Pancreas (tissue), 10 donors: ENCODE data around the gene UVRAG. TPM values are rescaled to one million over a fixed set of nuclear protein-coding genes. Genes with fewer than 3 reads are reported as not detected.

Experiments used
- ATAC-seq, 4 donors: fragments of 200-7000 bp; cut with Tn5 transposase; one replicate each; pipeline versions ENCODE4 v1.8.0 to v1.9.1; 2020; ENCODE audit warnings: mild to moderate bottlenecking in 4 of 4, moderate library complexity in 4 of 4
- DNase-seq, 6 donors: peaks; one replicate each; pipeline ENCODE4 v3.0.0-alpha.2; 2020
- FAIRE-seq: peaks from 2 replicates; lab custom pipeline; 2012; peaks lifted over from hg19 to GRCh38; lab: Jason Lieb, UNC
- H3K27ac ChIP-seq, 4 donors: fragments of 200-600 bp; sonication (generic); 1 replicate in 3 of 4; 2 replicates in 1 of 4; pipeline versions ENCODE4 v1.5.0 to v1.8.0; 2020
- H3K27me3 ChIP-seq, 4 donors: fragments of 200-600 bp; one replicate each; pipeline ENCODE4 v1.8.0; 2021
- H3K36me3 ChIP-seq, 3 donors: fragments of 200-600 bp; sonication (generic) in 1 of 3; one replicate each; pipeline versions ENCODE4 v1.5.0 to v1.8.0; 2020 to 2021
- H3K4me1 ChIP-seq, 3 donors: fragments of 200-600 bp; one replicate each; pipeline ENCODE4 v1.8.0; 2021
- H3K4me3 ChIP-seq, 4 donors: fragments of 200-600 bp; sonication (generic) in 2 of 4; one replicate each; pipeline versions ENCODE4 v1.5.0 to v1.8.0; 2020 to 2021
- H3K9me3 ChIP-seq, 4 donors: fragments of 200-600 bp; one replicate each; pipeline ENCODE4 v1.8.0; 2021
- WGBS, 2 donors: extraction: QIAGEN DNeasy Blood & Tissue Kit; methylation state at CpG; one replicate each; pipeline ENCODE4 v1.1.7; 2013; 5-methylcytosine and 5-hydroxymethylcytosine counted together
- intact Hi-C, 3 donors: fragments of 100-400 bp; cut with DNase I; formaldehyde crosslinking; loops; one replicate each; pipeline versions ENCODE4 v1.11.1 to v1.14.2; 2022
- polyA plus RNA-seq, 2 donors: library from polyadenylated mRNA; stranded (reverse); fragments of 200-250 nt; gene quantifications; one replicate each; pipeline ENCODE4 v1.2.3, GENCODE V29; 2013
- total RNA-seq, 6 donors: library from RNA; stranded (reverse); fragmentation: NEBNext Ultra II Directional in 4 of 6; extraction: Animal tissue kit (Norgen Biotek cat#: 25700) in 4 of 6; gene quantifications; one replicate each; pipeline versions ENCODE4 v1.2.1 to v1.2.4, GENCODE V29; 2021 to 2023
- TF ChIP-seq, protein P1 (sequence below), 4 donors: fragments of 200-600 bp; sonication (generic) in 3 of 4; IDR thresholded peaks; one replicate each; pipeline versions ENCODE4 v1.5.0 to v1.8.0; 2021; ENCODE audit warnings: antibody characterized with exemption in 4 of 4
- donor health status: healthy with polysubstance abuse.
- donor health status: DM: no; HTN: no; CAD: no; lungs with moderate emphysema.
- donor health status: DM: no; HTN: no; CAD: no.
- donor health status: control.
- donor health status: control.
- donor health status: Bipolar disorder and iron deficiency.
- donor health status: DM: yes; HTN: yes; CAD: no.
- donor health status: DM: no; HTN: no; CAD: no.
- donor health status: DM: no; HTN: no; CAD: no.
- donor health status: DM: yes; HTN: yes; CAD: no.

UVRAG gene
- total and polyA plus RNA-seq, 8 donors = 3.3 to 17.2 (median 7.6) TPM

DNA sequence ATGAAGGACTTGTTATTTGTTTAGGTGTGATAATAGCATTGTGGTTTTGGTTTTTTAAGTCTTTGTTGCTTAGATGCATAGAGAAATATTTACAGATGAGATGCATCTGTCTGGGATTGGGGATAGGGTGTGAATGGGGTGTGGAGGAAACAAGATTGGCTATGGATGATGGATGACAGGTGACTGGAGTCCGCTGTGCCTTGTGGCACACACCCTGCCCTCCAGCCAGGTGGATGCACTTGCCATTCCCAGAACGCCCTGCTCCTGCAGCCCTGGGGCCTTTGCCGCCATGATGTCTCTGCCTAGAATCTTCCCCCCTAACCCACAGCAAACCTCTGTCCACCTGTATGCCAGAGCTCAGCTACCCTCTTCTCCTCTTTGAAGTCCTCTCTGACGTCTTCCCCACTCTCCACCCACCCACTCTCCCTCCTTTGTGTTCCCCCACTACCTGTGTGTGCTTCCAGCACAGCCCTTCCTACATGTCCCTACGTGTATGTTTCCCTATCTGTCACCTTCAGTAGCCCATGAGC is 336.6 kb downstream of the UVRAG start:
- H3K4me1 ChIP-seq = peaks cover 0 to 14% (median 5%) of the 10 kb centered on the region in 3 donors
- TF ChIP-seq, protein P1, sequence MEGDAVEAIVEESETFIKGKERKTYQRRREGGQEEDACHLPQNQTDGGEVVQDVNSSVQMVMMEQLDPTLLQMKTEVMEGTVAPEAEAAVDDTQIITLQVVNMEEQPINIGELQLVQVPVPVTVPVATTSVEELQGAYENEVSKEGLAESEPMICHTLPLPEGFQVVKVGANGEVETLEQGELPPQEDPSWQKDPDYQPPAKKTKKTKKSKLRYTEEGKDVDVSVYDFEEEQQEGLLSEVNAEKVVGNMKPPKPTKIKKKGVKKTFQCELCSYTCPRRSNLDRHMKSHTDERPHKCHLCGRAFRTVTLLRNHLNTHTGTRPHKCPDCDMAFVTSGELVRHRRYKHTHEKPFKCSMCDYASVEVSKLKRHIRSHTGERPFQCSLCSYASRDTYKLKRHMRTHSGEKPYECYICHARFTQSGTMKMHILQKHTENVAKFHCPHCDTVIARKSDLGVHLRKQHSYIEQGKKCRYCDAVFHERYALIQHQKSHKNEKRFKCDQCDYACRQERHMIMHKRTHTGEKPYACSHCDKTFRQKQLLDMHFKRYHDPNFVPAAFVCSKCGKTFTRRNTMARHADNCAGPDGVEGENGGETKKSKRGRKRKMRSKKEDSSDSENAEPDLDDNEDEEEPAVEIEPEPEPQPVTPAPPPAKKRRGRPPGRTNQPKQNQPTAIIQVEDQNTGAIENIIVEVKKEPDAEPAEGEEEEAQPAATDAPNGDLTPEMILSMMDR (IDR thresholded peaks at IDR 0.05) = no peak
- FAIRE-seq (no peak), DNase-seq (peak in 1 of 6 donors; percentile 46), ATAC-seq (no peak)
- no peaks in the 10 kb centered on the region for H3K27me3 ChIP-seq
- H3K4me3 ChIP-seq = peak overlapping the region in 1 of 4 donors; percentile 39
- WGBS, 2 donors = 60 to 70% methylated on average over 5 of the region's 5 CpGs
- H3K36me3 ChIP-seq = no peaks in the 10 kb centered on the region
- intact Hi-C loops = loop anchor here in 1 of 3 donors (10.0 kb wide), 1 partner anchor 257 kb away; no protein-coding TSS in a partner anchor
- H3K9me3 ChIP-seq = no peaks in the 10 kb centered on the region
- peak overlapping the region in 1 of 4 donors; percentile 30 for H3K27ac ChIP-seq

DNA sequence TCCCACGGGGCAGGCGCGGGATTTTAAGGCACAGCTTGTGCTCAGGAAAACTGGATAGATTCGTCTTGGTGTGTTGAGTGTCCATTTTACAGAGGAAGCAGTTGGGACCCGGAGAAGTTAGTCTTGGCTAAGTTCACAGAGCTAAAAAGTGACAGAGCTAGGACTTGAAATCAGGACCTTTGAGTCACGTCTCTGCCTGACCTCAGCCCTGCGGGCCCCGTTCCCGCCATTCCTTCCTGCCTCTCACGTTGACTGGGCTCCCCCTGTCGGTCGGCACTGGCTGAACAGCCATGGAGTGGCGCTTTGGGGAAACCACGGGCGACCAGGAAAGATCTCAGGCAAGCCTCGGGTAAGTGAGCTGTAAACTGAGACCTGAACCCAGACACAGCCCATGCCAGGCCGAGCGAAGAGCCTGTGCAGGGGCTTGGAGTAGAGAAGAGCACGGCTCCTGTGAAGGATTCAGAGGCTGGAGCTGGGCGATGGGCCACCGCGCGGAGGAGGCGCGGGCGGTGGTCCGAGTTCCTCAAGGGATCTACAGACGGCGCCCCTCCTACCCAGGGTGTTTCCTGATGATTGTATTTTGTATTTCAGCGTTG is 337.2 kb downstream of the UVRAG start:
- intact Hi-C loops = loop anchor here in 1 of 3 donors (10.0 kb wide), 1 partner anchor 257 kb away; no protein-coding TSS in a partner anchor
- FAIRE-seq (no peak), ATAC-seq (peak; percentile 89 to 98 (median 95)), DNase-seq (peak; percentile 80 to 96 (median 90))
- peak overlapping the region in 2 of 4 donors; percentile 16 to 39 for H3K4me3 ChIP-seq
- H3K9me3 ChIP-seq = no peaks in the 10 kb centered on the region
- no peaks in the 10 kb centered on the region for H3K36me3 ChIP-seq
- H3K27me3 ChIP-seq = no peaks in the 10 kb centered on the region
- WGBS, 2 donors = 18 to 20% methylated on average over 30 of the region's 30 CpGs
- H3K27ac ChIP-seq = peak overlapping the region in 2 of 4 donors; percentile 30 to 40
- H3K4me1 ChIP-seq = peaks cover 0 to 14% (median 5%) of the 10 kb centered on the region in 3 donors
- TF ChIP-seq, protein P1 (IDR thresholded peaks at IDR 0.05) = peak; percentile 75 to 91 (median 82)

DNA sequence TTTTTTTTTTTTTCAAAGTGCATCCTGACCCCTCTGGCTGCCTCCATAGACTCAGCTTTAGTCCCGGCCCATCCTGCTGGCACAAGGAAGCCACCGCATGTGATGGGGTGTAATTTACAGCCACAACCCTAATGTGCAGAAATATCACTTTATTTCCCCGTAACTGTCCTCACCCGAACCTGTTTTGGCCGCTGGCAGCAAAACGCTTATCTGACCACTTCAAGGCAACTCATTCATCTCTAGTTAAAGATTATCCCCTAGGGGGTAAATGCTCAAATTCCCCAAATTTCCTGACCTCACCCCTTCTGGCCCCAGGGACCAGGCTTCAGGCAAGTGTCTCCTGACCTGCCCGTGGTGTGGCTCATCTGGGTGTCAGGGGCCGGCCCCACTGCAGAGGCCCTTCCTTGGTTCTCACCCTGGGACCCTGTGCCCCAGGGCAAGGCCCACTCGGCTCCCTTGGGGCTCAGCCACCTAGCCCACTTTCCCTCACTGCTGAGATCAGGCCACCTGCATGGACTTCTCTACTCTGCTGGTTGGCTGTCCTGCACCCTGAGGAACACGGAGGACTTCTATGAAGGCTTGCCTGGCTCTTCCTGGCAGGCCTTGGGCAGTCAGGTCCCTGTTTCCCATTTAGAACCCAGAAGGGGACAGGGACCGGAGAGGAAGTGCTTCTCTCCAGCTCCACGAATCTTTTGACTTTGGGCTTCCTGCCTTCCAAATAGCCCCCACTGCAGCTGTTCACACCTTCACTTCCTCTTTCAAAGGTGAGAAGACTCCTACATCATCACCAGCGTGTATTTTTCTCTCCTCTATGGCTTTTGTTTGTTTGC is 337.9 kb downstream of the UVRAG start:
- ATAC-seq (peak; percentile 26 to 60 (median 50)), FAIRE-seq (no peak), DNase-seq (peak in 4 of 6 donors; percentile 28 to 62 (median 46))
- TF ChIP-seq, protein P1 (IDR thresholded peaks at IDR 0.05) = no peak
- Histone ChIP-seq H3K4me3 (peak overlapping the region in 1 of 4 donors; percentile 39), H3K36me3 (no peaks in the 10 kb centered on the region), H3K27me3 (no peaks in the 10 kb centered on the region), H3K9me3 (no peaks in the 10 kb centered on the region), H3K27ac (peak overlapping the region; percentile 1 to 57 (median 10)), H3K4me1 (peaks cover 0 to 9% (median 5%) of the 10 kb centered on the region in 3 donors)
- intact Hi-C loops = loop anchor here in 1 of 3 donors (10.0 kb wide), 1 partner anchor 258 kb away; no protein-coding TSS in a partner anchor
- 33 to 37% methylated on average over 13 of the region's 13 CpGs for WGBS, 2 donors

DNA sequence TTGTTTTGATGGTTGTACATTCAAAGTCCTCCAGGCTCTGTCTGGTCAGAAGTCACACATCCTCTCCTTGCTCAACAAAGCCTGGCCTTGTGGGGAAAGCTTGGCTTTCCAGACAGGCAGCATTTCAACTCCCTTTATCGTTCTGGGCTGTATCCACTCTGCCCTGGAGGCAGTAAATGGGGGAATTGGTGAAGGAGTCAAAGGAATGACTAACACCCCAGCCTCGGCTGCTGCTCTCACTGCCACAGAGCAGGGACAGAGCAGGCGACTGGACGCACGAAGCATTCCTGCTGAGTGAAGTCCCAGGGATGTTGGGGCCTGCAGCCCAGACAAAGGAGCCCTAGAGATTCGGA is 338.5 kb downstream of the UVRAG start:
- H3K27ac ChIP-seq = peak overlapping the region in 2 of 4 donors; percentile 19 to 57
- 66 to 67% methylated on average over 6 of the region's 6 CpGs for WGBS, 2 donors
- TF ChIP-seq, protein P1 (IDR thresholded peaks at IDR 0.05) = no peak

More for the DNA sequence above, 338.5 kb downstream of the UVRAG start:
- no peaks in the 10 kb centered on the region for H3K9me3 ChIP-seq
- FAIRE-seq = no peak
- intact Hi-C loops = loop anchor here in 1 of 3 donors (10.0 kb wide), 1 partner anchor 259 kb away; no protein-coding TSS in a partner anchor
- H3K4me3 ChIP-seq = no peak overlapping the region
- peaks cover 0 to 8% (median 5%) of the 10 kb centered on the region in 3 donors for H3K4me1 ChIP-seq
- no peaks in the 10 kb centered on the region for H3K36me3 ChIP-seq
- H3K27me3 ChIP-seq = no peaks in the 10 kb centered on the region
- no peak for DNase-seq
- peak in 2 of 4 donors; percentile 7 to 13 for ATAC-seq
